ENCODE measurements around the gene STX11.
"Not testable (repeated sequence)": the region's sequence is repeated elsewhere in the genome, so short reads cannot be mapped to it uniquely, and the experiment has no call there.

The STX11 gene

DNA sequence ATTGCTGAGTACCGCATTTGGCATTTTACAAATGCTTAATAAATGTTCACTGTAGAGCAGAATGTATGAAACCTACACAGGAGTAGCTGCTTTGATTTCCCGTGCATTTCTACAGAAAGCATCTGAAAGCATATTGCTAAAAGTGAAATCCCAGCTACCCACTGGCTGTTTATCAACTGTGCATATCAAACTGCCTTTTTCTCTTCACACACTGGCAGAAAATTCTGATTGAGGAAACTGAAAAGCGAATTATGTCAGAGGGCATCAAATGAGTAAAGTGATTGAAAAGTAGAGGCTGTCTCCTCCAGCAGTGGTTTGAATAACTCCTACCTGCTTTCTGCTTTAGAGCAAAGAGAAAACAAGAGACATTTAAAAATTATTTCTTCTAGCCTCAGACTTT is 28.0 kb downstream of the STX11 start:
- no peak for DNase-seq

DNA sequence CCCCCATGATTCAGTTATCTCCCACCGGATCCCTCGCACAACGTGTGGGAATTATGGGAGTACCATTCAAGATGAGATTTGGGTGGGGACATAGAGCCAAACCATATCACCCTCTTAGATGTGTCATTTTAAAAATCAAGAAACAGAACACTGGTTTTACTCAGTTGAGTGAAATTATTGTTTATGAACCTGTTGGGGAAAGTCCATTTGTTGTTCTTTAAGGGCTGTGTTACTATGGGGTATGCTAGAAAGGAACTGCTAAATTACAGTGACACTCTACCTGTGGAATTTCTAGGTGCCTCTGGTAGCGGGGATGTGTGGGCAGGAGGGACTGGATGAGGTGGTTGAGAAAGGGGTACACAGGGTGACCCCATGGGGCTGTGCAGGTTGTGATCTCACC is 28.9 kb downstream of the STX11 start:
- DNase-seq = no peak

DNA sequence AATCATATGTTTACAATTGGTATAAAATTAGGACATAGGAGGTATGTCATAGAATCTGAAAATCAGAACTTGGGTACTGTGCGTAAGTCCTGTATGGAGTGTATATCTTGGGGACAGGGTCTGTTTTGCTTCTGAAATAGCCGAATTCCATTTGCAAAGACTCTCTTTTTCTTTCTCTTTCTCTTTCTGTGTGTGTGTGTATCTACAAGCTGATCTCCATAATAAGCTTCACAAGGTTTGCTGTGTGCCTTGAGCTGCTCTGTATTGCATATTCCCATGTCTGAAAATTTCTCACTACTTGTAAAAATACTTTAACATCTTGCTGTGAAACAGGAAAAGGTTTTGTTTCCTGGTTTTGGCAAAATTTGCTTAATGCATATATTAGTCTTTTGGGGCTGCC is 29.5 kb downstream of the STX11 start:
- no peak for DNase-seq

GRCh38 chr6:144180354-144180753 is 30.0 kb downstream of the STX11 start:
- DNase-seq = not testable (repeated sequence)

DNA sequence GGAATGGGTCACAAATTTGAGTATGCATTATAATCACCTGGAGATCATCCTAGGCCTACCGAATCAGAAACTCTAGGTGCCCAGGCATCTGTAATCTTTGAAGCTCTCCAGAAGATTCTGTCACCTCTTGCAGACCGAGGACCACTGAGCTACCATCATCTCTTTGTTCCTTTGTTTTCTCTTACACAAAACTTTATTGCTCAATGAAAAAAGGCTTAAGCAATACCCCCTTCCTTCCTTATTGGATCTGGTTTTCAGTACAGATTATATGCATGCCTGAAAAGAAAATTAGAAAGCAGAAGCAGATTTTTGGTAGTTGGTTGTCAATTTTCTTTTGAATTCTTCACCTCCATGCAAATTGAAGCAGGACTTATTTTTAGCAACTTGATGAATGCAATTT is 31.3 kb downstream of the STX11 start:
- DNase-seq = no peak

GRCh38 chr6:144184186-144184585 is 33.9 kb downstream of the STX11 start:
- not testable (repeated sequence) for DNase-seq

DNA sequence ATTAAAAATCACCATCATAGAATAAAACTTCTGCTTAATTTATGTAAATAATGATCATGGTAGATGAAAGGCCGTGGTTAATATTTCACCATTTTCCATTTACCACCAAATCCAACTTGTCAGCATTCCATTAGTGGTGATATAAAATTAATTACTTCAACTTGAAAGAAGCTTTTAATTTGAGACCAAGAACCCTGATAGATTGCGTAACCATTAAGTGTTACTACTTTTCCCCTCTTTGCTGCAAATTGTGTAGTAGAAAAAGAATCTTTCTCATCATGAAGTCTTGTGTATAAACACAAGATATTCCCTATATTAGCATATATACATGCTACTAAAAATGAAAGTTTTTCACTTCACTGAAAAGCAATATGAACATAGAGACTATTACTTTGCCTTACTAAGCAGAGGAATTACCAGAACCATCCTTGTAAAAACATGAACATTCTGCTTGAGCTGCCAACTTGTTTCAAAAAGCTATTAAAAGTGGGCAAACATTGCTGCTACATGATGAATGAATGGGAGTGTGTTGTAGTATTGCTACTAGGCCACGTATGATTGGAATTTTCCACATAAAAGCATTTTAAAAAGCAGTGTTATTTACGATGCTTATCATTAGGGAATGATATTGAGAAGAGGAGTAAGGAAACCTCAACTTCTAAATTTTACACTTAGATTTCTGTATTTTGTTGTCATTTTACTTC is 35.0 kb downstream of the STX11 start:
- DNase-seq = no peak

- DNase-seq = no peak
Observed at GRCh38 chr6:144186817-144187625, 36.7 kb downstream of the STX11 start.

GRCh38 chr6:144189351-144189750 is 39.0 kb downstream of the STX11 start:
- DNase-seq = no peak

DNA sequence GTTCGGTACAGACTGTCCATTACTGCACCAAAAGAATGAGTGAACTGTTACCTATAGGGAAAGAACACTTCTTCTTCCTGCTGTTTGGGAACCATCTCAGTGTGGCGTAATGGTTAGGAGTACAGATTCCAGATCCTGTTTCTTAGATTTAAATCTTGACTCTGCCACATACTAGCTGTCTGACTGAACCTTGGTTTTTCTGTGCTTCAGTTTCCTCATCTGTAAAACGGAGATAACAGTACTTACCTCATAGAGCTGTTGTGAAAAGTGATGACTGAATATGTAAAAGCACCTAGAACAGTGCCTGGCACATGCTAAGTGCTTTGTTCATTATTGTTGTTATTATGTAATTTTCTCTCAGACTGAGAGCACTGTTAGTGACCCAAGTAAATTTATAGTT is 39.8 kb downstream of the STX11 start:
- no peak for DNase-seq

DNA sequence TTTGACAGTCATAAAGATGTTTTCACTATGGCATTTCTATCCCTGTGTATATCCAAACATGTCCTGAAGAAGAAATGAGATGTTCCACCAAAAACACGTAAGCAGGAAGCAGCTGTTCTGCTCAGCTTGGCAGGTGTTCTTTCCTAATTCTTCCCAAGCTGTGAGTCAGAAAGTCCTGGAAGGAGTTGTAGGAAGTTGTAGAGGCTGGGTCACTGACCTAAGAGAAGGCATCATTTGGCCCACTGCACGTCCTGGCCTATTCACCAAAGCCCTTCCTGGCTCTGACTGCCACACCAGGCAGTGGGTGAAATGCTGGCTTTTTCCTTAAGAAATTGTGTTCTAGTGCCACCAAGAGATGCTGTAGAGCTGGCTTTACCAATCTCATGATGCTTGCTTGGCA is 40.3 kb downstream of the STX11 start:
- no peak for DNase-seq

GRCh38 chr6:144193181-144193580 is 42.9 kb downstream of the STX11 start:
- no peak for DNase-seq

DNA sequence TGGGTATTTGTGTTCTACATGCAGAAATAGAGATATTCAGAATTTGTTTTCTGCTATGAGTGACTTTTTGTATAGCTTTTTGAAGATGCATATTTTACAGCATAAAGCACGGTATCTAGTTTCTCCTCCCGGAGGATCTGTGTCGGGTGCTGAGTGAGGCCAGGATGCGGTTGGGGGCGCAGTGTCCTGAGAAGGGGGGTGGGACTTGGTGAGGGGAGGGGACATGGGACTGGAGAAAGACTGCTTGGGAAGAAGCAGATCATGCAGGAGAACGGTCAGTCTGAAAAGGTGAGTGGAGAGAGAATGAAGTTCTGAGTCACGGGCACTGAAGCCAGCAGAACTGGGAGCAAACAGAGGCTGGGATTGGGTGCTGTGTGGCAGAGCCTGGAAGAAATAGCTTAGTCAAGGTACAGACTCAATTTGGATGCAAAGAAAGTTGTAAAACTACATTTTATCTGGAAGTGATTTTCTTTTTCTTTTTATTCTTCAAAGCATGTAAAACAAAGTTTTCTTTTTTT is 44.0 kb downstream of the STX11 start:
- DNase-seq = no peak

GRCh38 chr6:144195671-144196270 is 45.5 kb downstream of the STX11 start:
- no peak for DNase-seq

GRCh38 chr6:144197919-144198318 is 47.6 kb downstream of the STX11 start:
- DNase-seq = no peak

GRCh38 chr6:144202879-144203468 is 52.7 kb downstream of the STX11 start:
- DNase-seq = no peak

GRCh38 chr6:144211160-144211559 is 60.8 kb downstream of the STX11 start:
- DNase-seq = no peak

GRCh38 chr6:144213315-144213714 is 63.0 kb downstream of the STX11 start:
- no peak for DNase-seq

GRCh38 chr6:144214029-144214428 is 63.7 kb downstream of the STX11 start:
- no peak for DNase-seq

DNA sequence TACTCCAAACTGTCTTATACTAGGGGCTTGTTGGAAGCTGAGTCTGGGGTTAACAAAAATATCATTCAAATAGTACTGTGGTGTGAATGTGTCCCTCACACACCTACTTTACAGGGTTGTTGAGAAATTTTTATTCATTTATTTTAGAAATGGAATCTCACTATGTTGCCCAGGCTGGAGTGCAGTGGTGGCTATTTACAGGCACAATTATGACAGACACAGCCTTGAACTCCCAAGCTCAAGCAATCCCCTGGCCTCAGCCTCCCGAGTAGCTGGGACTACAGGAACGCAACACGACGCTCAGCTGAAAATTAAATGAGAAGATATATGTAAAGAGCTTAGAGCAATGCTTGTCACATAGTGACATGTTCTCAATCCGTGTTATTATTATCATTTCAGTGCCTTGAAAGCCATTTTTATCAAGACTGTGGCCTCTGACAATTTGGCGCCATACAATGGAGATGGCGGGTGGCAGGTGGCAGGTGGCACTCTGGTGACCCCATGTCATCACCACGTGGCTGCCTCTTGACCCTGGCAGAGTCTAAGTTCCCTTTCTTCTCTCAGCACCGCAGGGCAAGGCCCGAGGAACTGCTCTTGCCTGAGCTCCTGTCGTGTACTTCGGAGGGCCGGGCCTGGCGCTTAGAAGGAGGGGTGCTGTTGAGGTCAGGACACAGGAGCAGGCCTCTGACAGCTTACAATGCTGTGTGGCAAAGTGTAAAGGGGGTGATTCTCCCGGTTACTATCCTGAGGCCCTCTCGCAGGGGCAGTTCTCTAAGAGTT is 64.5 kb downstream of the STX11 start:
- no peak for DNase-seq

DNA sequence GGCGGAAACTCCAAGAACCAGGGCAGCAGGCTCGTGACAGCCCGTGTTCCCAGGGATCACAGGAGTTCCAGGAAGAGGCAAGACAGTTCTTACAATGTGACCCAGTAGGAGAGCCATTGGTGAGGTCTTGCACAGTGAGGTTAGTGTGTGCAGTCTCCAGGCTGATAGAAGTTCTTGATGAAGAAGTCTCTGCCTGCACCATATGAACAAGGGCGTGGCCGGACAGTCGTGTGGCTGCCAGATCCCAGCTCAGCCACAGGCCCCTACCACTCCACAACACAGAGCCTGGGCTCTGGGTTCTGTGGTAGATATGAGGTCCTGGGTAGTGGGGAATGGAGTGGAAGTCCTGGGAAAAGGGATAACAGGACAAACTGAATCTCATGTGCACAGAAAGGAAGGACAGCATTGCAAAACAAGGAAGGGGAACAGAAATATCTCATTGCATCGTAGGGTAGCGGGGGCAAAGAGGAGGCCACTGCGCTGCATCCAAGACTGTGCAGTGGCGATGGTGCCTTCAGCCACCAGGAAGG is 65.2 kb downstream of the STX11 start:
- no peak for DNase-seq

DNA sequence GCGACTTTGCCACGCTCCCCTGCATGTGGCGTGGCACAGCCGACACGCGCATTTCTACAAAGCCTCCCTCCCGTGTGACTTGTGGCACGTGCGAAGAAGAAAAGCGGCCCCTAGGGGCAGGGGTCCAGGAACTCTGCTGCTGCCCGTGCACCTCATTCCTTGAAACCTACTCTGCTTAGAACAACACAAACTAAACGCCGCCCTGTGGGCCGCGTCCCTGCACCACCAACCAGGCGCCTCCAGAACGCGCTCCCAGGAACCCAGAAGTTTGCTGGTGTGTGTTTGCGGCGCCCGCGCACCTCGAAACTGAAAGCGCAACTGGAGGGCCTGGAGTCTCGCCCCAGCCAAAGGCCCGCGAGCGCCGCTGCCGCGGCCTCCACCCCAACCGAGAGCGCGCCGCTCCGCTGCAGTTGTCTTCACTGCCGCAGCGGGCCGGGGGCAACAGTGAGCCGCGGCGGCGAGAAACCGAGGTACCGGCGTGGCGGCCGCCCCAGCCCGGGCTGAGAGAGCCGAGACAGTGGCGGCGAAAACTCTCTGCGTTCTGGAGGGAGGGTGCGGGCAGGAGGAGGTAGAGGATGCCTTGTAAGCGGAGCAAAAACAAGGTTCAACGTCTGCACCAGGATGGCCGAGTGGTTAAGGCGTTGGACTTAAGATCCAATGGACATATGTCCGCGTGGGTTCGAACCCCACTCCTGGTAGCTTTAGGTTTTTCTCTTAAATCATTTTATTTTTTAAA is 65.8 kb downstream of the STX11 start:
- peak; percentile 90 for DNase-seq

All from activated CD8-positive, alpha-beta memory T cell treated with anti-CD3 and anti-CD28 coated beads, Interleukin-2, amount 50 U/mL, for 4 hours (primary cell).